GM23338 (cell line): ENCODE measurements around the gene FAP. TPM values are rescaled to one million over a fixed set of nuclear protein-coding genes. Genes with fewer than 3 reads are reported as not detected.

Experiments
- ATAC-seq: fragments of 200-7000 bp; cut with Tn5 transposase; 3 replicates; pipeline ENCODE4 v1.9.1; 2020
- DNase-seq: peaks from one replicate; pipeline ENCODE4 v3.0.0-alpha.2; 2015; ENCODE audit warnings: low spot score
- H2AFZ ChIP-seq: fragments of 200-600 bp; sonication (generic); 2 replicates; pipeline ENCODE4 v1.8.0; 2016; ENCODE audit warnings: antibody characterized with exemption, mild to moderate bottlenecking, moderate library complexity
- H3F3A ChIP-seq: fragments of 200-600 bp; sonication (generic); replicated peaks from 2 replicates; pipeline ENCODE4 v1.8.0; 2017; ENCODE audit warnings: antibody characterized with exemption, mixed run types, low read depth
- H3K27ac ChIP-seq: fragments of 200-600 bp; sonication (generic); 2 replicates; pipeline ENCODE4 v1.6.1; 2016; ENCODE audit warnings: low read depth
- H3K27me3 ChIP-seq: fragments of 200-600 bp; sonication (generic); 2 replicates; pipeline ENCODE4 v1.8.0; 2016; ENCODE audit warnings: mild to moderate bottlenecking, mixed run types, moderate library complexity; ENCODE audit not compliant: insufficient read depth
- H3K36me3 ChIP-seq: fragments of 200-600 bp; sonication (generic); 2 replicates; pipeline ENCODE4 v1.8.0; 2016; ENCODE audit warnings: mild to moderate bottlenecking; ENCODE audit not compliant: insufficient read depth
- H3K4me1 ChIP-seq: fragments of 200-600 bp; sonication (generic); 2 replicates; pipeline ENCODE4 v1.8.0; 2016; ENCODE audit warnings: mild to moderate bottlenecking, moderate library complexity; ENCODE audit not compliant: insufficient read depth
- H3K4me2 ChIP-seq: fragments of 200-600 bp; sonication (generic); 2 replicates; pipeline ENCODE4 v1.7.1; 2017; ENCODE audit warnings: mixed run types
- H3K4me3 ChIP-seq: fragments of 200-600 bp; sonication (generic); 2 replicates; pipeline ENCODE4 v1.6.1; 2016; ENCODE audit warnings: mixed run types
- H3K79me2 ChIP-seq: fragments of 200-600 bp; sonication (generic); replicated peaks from 2 replicates; pipeline ENCODE4 v1.8.0; 2017; ENCODE audit warnings: mild to moderate bottlenecking; ENCODE audit not compliant: insufficient read depth
- H3K9me2 ChIP-seq: fragments of 200-600 bp; sonication (generic); 2 replicates; pipeline ENCODE4 v1.8.0; 2017; ENCODE audit not compliant: insufficient read depth
- H4K20me1 ChIP-seq: fragments of 200-600 bp; sonication (generic); replicated peaks from 2 replicates; pipeline ENCODE4 v1.8.0; 2017; ENCODE audit warnings: mild to moderate bottlenecking; ENCODE audit not compliant: insufficient read depth
- H3K27ac Mint-ChIP-seq: 2 replicates; pipeline ENCODE4 v1.8.0; 2020; ENCODE audit warnings: inconsistent platforms, mild to moderate bottlenecking, moderate library complexity, mixed read lengths
- H3K27me3 Mint-ChIP-seq: 3 replicates; pipeline ENCODE4 v1.8.0; 2022; ENCODE audit warnings: low read depth, mild to moderate bottlenecking, moderate library complexity, mixed read lengths, inconsistent platforms; ENCODE audit not compliant: insufficient read depth, poor library complexity
- H3K36me3 Mint-ChIP-seq: 3 replicates; pipeline ENCODE4 v1.8.0; 2021; ENCODE audit warnings: low read depth, mild to moderate bottlenecking, inconsistent platforms, moderate library complexity, mixed read lengths
- H3K4me1 Mint-ChIP-seq: 3 replicates; pipeline ENCODE4 v1.8.0; 2020; ENCODE audit warnings: mild to moderate bottlenecking, inconsistent platforms, mixed read lengths
- H3K4me3 Mint-ChIP-seq: 3 replicates; pipeline ENCODE4 v1.8.0; 2021; ENCODE audit warnings: moderate library complexity, mild to moderate bottlenecking, inconsistent platforms, mixed read lengths
- H3K9me3 Mint-ChIP-seq: 3 replicates; pipeline ENCODE4 v1.8.0; 2020; ENCODE audit warnings: moderate library complexity, mild to moderate bottlenecking, inconsistent platforms, mixed read lengths
- CREB1 ChIP-seq: fragments of 250-450 bp; sonication (Bioruptor Pico); IDR thresholded peaks from 2 replicates; pipeline ENCODE4 v1.5.0; 2020; ENCODE audit warnings: low read depth, mild to moderate bottlenecking, moderate library complexity
- EZH2 ChIP-seq: fragments of 200-600 bp; sonication (generic); IDR thresholded peaks from one replicate; pipeline ENCODE4 v1.8.0; 2017; ENCODE audit warnings: antibody characterized with exemption, mild to moderate bottlenecking, low read depth; ENCODE audit not compliant: unreplicated experiment
- EZH2phosphoT487 ChIP-seq: fragments of 200-600 bp; sonication (generic); IDR thresholded peaks from one replicate; pipeline ENCODE4 v1.8.1; 2018; ENCODE audit warnings: antibody characterized with exemption; ENCODE audit not compliant: unreplicated experiment
- JUNB ChIP-seq: IDR thresholded peaks from one replicate; pipeline ENCODE4 v1.6.1; 2016; ENCODE audit warnings: antibody characterized with exemption; ENCODE audit not compliant: unreplicated experiment
- NANOG ChIP-seq: IDR thresholded peaks from 2 replicates; pipeline ENCODE4 v1.6.1; 2016; ENCODE audit warnings: antibody characterized with exemption, borderline replicate concordance
- POLR2AphosphoS5 ChIP-seq: IDR thresholded peaks from 2 replicates; pipeline ENCODE4 v1.6.1; 2016; ENCODE audit warnings: antibody characterized with exemption, low read depth
- STAT1 ChIP-seq: IDR thresholded peaks from one replicate; pipeline ENCODE4 v1.6.1; 2016; ENCODE audit warnings: antibody characterized with exemption; ENCODE audit not compliant: unreplicated experiment
- ZNF114 ChIP-seq: fragments of 250-450 bp; sonication (Bioruptor Pico); IDR thresholded peaks from 2 replicates; pipeline ENCODE4 v1.5.0; 2020; ENCODE audit warnings: mild to moderate bottlenecking, moderate library complexity
- ZNF331 ChIP-seq: fragments of 250-450 bp; sonication (Bioruptor Pico); IDR thresholded peaks from 2 replicates; pipeline ENCODE4 v1.5.0; 2020; ENCODE audit warnings: low read depth, mild to moderate bottlenecking, moderate library complexity
- polyA plus RNA-seq: library from polyadenylated mRNA; unstranded; fragments of >200 nt; fragmentation: Nextera tagmentation; extraction: Ambion mirVana; gene quantifications from 2 replicates; pipeline ENCODE4 v1.2.1, GENCODE V29; 2016
- total RNA-seq: library from RNA; depleted of rRNA; stranded (reverse); fragments of >200 nt; shearing (Covaris generic); gene quantifications from 2 replicates; pipeline ENCODE4 v1.2.3, GENCODE V29; 2014
- TF ChIP-seq, protein P1 (sequence below): fragments of 250-450 bp; sonication (Bioruptor Pico); IDR thresholded peaks from 2 replicates; pipeline ENCODE4 v1.5.0; 2020; ENCODE audit warnings: mild to moderate bottlenecking, moderate library complexity
- TF ChIP-seq, protein P2 (sequence below), 2 experiments: fragments of 200-600 bp in 1 of 2; sonication (generic) in 1 of 2; conservative IDR thresholded peaks; 2 replicates each; pipeline versions ENCODE4 v1.5.1 to v1.6.1; 2016 to 2017; ENCODE audit warnings: antibody characterized with exemption in 2 of 2, low read depth in 2 of 2, mild to moderate bottlenecking in 2 of 2, moderate library complexity in 1 of 2
- TF ChIP-seq, protein P3 (sequence below): IDR thresholded peaks from 2 replicates; pipeline ENCODE4 v1.6.1; 2016; ENCODE audit warnings: antibody characterized with exemption
- TF ChIP-seq, protein P4 (sequence below): IDR thresholded peaks from one replicate; pipeline ENCODE4 v1.6.1; 2018; ENCODE audit warnings: antibody characterized with exemption; ENCODE audit not compliant: unreplicated experiment

The FAP gene
- total and polyA plus RNA-seq, 2 experiments from 2014 or later: not detected

DNA sequence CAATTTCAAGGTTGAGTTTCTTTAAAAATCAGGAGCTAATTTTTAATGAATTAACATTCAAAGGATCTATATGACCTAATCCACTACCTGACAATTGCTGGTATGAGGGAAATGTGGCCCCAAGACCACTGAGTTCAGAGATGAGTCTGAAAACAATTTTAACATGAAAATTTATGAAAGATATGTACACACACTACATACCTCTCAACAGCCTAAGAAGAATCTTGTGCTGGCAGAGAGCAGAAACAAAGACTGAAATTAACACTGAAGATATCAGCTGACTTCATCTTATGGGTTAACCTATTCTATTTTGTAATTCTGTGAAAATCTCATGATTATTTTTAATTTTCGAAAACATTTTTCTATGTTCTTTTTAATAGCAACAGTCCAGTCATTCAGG is 1.7 kb downstream of the FAP start:
- DNase-seq (no peak), ATAC-seq (no peak)
- H4K20me1 ChIP-seq: no peaks in the 10 kb centered on the region
- H3F3A ChIP-seq: no peaks in the 10 kb centered on the region
- no peaks in the 10 kb centered on the region for H3K9me3 Mint-ChIP-seq
- H3K4me2 ChIP-seq: no peak overlapping the region
- H3K36me3 Mint-ChIP-seq: no peaks in the 10 kb centered on the region
- H3K36me3 ChIP-seq: no peaks in the 10 kb centered on the region
- no peak overlapping the region for H3K4me3 ChIP-seq
- no peaks in the 10 kb centered on the region for H3K27me3 ChIP-seq
- no peaks in the 10 kb centered on the region for H3K27me3 Mint-ChIP-seq
- no peaks in the 10 kb centered on the region for H3K4me1 ChIP-seq
- H3K79me2 ChIP-seq: no peaks in the 10 kb centered on the region
- H2AFZ ChIP-seq: no peak overlapping the region
- TF ChIP-seq JUNB (no peak), POLR2AphosphoS5 (no peak), ZNF114 (CRISPR knock-in tag) (no peak), ZNF331 (CRISPR knock-in tag) (no peak), NANOG (no peak), EZH2 (no peak), EZH2phosphoT487 (no peak), STAT1 (no peak), CREB1 (CRISPR knock-in tag) (no peak)
- TF ChIP-seq, protein P1, sequence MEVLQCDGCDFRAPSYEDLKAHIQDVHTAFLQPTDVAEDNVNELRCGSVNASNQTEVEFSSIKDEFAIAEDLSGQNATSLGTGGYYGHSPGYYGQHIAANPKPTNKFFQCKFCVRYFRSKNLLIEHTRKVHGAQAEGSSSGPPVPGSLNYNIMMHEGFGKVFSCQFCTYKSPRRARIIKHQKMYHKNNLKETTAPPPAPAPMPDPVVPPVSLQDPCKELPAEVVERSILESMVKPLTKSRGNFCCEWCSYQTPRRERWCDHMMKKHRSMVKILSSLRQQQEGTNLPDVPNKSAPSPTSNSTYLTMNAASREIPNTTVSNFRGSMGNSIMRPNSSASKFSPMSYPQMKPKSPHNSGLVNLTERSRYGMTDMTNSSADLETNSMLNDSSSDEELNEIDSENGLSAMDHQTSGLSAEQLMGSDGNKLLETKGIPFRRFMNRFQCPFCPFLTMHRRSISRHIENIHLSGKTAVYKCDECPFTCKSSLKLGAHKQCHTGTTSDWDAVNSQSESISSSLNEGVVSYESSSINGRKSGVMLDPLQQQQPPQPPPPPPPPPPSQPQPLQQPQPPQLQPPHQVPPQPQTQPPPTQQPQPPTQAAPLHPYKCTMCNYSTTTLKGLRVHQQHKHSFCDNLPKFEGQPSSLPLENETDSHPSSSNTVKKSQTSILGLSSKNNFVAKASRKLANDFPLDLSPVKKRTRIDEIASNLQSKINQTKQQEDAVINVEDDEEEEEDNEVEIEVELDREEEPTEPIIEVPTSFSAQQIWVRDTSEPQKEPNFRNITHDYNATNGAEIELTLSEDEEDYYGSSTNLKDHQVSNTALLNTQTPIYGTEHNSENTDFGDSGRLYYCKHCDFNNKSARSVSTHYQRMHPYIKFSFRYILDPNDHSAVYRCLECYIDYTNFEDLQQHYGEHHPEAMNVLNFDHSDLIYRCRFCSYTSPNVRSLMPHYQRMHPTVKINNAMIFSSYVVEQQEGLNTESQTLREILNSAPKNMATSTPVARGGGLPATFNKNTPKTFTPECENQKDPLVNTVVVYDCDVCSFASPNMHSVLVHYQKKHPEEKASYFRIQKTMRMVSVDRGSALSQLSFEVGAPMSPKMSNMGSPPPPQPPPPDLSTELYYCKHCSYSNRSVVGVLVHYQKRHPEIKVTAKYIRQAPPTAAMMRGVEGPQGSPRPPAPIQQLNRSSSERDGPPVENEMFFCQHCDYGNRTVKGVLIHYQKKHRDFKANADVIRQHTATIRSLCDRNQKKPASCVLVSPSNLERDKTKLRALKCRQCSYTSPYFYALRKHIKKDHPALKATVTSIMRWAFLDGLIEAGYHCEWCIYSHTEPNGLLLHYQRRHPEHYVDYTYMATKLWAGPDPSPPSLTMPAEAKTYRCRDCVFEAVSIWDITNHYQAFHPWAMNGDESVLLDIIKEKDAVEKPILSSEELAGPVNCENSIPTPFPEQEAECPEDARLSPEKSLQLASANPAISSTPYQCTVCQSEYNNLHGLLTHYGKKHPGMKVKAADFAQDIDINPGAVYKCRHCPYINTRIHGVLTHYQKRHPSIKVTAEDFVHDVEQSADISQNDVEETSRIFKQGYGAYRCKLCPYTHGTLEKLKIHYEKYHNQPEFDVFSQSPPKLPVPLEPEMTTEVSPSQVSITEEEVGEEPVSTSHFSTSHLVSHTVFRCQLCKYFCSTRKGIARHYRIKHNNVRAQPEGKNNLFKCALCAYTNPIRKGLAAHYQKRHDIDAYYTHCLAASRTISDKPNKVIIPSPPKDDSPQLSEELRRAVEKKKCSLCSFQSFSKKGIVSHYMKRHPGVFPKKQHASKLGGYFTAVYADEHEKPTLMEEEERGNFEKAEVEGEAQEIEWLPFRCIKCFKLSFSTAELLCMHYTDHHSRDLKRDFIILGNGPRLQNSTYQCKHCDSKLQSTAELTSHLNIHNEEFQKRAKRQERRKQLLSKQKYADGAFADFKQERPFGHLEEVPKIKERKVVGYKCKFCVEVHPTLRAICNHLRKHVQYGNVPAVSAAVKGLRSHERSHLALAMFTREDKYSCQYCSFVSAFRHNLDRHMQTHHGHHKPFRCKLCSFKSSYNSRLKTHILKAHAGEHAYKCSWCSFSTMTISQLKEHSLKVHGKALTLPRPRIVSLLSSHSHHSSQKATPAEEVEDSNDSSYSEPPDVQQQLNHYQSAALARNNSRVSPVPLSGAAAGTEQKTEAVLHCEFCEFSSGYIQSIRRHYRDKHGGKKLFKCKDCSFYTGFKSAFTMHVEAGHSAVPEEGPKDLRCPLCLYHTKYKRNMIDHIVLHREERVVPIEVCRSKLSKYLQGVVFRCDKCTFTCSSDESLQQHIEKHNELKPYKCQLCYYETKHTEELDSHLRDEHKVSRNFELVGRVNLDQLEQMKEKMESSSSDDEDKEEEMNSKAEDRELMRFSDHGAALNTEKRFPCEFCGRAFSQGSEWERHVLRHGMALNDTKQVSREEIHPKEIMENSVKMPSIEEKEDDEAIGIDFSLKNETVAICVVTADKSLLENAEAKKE (CRISPR knock-in tag): no peak
- TF ChIP-seq, protein P2, sequence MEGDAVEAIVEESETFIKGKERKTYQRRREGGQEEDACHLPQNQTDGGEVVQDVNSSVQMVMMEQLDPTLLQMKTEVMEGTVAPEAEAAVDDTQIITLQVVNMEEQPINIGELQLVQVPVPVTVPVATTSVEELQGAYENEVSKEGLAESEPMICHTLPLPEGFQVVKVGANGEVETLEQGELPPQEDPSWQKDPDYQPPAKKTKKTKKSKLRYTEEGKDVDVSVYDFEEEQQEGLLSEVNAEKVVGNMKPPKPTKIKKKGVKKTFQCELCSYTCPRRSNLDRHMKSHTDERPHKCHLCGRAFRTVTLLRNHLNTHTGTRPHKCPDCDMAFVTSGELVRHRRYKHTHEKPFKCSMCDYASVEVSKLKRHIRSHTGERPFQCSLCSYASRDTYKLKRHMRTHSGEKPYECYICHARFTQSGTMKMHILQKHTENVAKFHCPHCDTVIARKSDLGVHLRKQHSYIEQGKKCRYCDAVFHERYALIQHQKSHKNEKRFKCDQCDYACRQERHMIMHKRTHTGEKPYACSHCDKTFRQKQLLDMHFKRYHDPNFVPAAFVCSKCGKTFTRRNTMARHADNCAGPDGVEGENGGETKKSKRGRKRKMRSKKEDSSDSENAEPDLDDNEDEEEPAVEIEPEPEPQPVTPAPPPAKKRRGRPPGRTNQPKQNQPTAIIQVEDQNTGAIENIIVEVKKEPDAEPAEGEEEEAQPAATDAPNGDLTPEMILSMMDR (conservative IDR thresholded peaks at IDR 0.05; ENCODE audit: low read depth in 2 of 2): no peak
- TF ChIP-seq, protein P3, sequence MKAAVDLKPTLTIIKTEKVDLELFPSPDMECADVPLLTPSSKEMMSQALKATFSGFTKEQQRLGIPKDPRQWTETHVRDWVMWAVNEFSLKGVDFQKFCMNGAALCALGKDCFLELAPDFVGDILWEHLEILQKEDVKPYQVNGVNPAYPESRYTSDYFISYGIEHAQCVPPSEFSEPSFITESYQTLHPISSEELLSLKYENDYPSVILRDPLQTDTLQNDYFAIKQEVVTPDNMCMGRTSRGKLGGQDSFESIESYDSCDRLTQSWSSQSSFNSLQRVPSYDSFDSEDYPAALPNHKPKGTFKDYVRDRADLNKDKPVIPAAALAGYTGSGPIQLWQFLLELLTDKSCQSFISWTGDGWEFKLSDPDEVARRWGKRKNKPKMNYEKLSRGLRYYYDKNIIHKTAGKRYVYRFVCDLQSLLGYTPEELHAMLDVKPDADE: no peak
- TF ChIP-seq, protein P4, sequence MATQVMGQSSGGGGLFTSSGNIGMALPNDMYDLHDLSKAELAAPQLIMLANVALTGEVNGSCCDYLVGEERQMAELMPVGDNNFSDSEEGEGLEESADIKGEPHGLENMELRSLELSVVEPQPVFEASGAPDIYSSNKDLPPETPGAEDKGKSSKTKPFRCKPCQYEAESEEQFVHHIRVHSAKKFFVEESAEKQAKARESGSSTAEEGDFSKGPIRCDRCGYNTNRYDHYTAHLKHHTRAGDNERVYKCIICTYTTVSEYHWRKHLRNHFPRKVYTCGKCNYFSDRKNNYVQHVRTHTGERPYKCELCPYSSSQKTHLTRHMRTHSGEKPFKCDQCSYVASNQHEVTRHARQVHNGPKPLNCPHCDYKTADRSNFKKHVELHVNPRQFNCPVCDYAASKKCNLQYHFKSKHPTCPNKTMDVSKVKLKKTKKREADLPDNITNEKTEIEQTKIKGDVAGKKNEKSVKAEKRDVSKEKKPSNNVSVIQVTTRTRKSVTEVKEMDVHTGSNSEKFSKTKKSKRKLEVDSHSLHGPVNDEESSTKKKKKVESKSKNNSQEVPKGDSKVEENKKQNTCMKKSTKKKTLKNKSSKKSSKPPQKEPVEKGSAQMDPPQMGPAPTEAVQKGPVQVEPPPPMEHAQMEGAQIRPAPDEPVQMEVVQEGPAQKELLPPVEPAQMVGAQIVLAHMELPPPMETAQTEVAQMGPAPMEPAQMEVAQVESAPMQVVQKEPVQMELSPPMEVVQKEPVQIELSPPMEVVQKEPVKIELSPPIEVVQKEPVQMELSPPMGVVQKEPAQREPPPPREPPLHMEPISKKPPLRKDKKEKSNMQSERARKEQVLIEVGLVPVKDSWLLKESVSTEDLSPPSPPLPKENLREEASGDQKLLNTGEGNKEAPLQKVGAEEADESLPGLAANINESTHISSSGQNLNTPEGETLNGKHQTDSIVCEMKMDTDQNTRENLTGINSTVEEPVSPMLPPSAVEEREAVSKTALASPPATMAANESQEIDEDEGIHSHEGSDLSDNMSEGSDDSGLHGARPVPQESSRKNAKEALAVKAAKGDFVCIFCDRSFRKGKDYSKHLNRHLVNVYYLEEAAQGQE: no peak
- H3K9me2 ChIP-seq: no peaks in the 10 kb centered on the region
- H3K4me1 Mint-ChIP-seq: peaks cover 2% of the 10 kb centered on the region; the same call in 1 of the 3 replicates
- H3K27ac Mint-ChIP-seq: no peak overlapping the region
- H3K4me3 Mint-ChIP-seq: no peak overlapping the region
- H3K27ac ChIP-seq: no peak overlapping the region
